ENCODE data around the gene RHBDL1.
"Not testable (repeated sequence)": the region's sequence is repeated elsewhere in the genome, so short reads cannot be mapped to it uniquely, and the experiment has no call there.

Gene RHBDL1

GRCh38 chr16:705431-706188 lies 30.1 kb downstream of the RHBDL1 start, which contains the start of gene FBXL16:
TSS of gene FBXL16 (minus strand) at chr16:705801. CDS start at chr16:697405, 8,396 bp downstream.
- H3K4me3 Mint-ChIP-seq: no peak within 1 kb of the TSS
- no peaks in the 10 kb centered on the region for H3K36me3 Mint-ChIP-seq (ENCODE audit: low read depth)
- DNase-seq: no peak
- H3K4me1 Mint-ChIP-seq: peaks cover 2% of the 10 kb centered on the region
- H3K9me3 Mint-ChIP-seq: no peaks in the 10 kb centered on the region
- peaks cover 52% of the 10 kb centered on the region for H3K27me3 Mint-ChIP-seq
- no peak for ATAC-seq
- no peak within 1 kb of the TSS for H3K27ac Mint-ChIP-seq

- Mint-ChIP-seq H3K36me3 (ENCODE audit: low read depth) (no peaks in the 10 kb centered on the region), H3K27me3 (peaks cover 53% of the 10 kb centered on the region), H3K4me1 (peaks cover 2% of the 10 kb centered on the region), H3K9me3 (no peaks in the 10 kb centered on the region), H3K27ac (no peak overlapping the region), H3K4me3 (no peak overlapping the region)
- ATAC-seq: no peak
- DNase-seq: no peak
Observed at GRCh38 chr16:706189-707061, 31.0 kb downstream of the RHBDL1 start.

- Mint-ChIP-seq H3K9me3 (no peaks in the 10 kb centered on the region), H3K4me1 (peaks cover 2% of the 10 kb centered on the region), H3K4me3 (no peak overlapping the region), H3K27me3 (peaks cover 49% of the 10 kb centered on the region), H3K27ac (no peak overlapping the region), H3K36me3 (ENCODE audit: low read depth) (no peaks in the 10 kb centered on the region)
- DNase-seq: no peak
- ATAC-seq: no peak
Observed at GRCh38 chr16:707062-707538, 31.6 kb downstream of the RHBDL1 start.

GRCh38 chr16:708019-708418 lies 32.5 kb downstream of the RHBDL1 start:
- Mint-ChIP-seq H3K27ac (no peak overlapping the region), H3K9me3 (no peaks in the 10 kb centered on the region), H3K36me3 (ENCODE audit: low read depth) (no peaks in the 10 kb centered on the region), H3K4me3 (no peak overlapping the region), H3K27me3 (peaks cover 48% of the 10 kb centered on the region), H3K4me1 (peaks cover 5% of the 10 kb centered on the region)
- no peak for DNase-seq
- ATAC-seq: no peak

GRCh38 chr16:708959-709358 lies 33.5 kb downstream of the RHBDL1 start:
- Mint-ChIP-seq H3K27ac (no peak overlapping the region), H3K4me3 (no peak overlapping the region), H3K9me3 (no peaks in the 10 kb centered on the region), H3K4me1 (peaks cover 5% of the 10 kb centered on the region), H3K36me3 (ENCODE audit: low read depth) (no peaks in the 10 kb centered on the region), H3K27me3 (peaks cover 50% of the 10 kb centered on the region)
- ATAC-seq (no peak), DNase-seq (no peak)

- Mint-ChIP-seq H3K4me1 (peaks cover 5% of the 10 kb centered on the region), H3K27ac (no peak overlapping the region), H3K9me3 (no peaks in the 10 kb centered on the region), H3K4me3 (no peak overlapping the region), H3K36me3 (ENCODE audit: low read depth) (no peaks in the 10 kb centered on the region), H3K27me3 (peaks cover 50% of the 10 kb centered on the region)
- ATAC-seq (no peak), DNase-seq (no peak)
Observed at GRCh38 chr16:709566-710499, 34.4 kb downstream of the RHBDL1 start.

GRCh38 chr16:710500-711075 lies 35.1 kb downstream of the RHBDL1 start:
- DNase-seq (no peak), ATAC-seq (no peak)
- Mint-ChIP-seq H3K27ac (no peak overlapping the region), H3K9me3 (no peaks in the 10 kb centered on the region), H3K36me3 (ENCODE audit: low read depth) (no peaks in the 10 kb centered on the region), H3K4me1 (peaks cover 5% of the 10 kb centered on the region), H3K4me3 (no peak overlapping the region), H3K27me3 (peaks cover 50% of the 10 kb centered on the region)

GRCh38 chr16:711084-711483 lies 35.6 kb downstream of the RHBDL1 start:
- Mint-ChIP-seq H3K27me3 (peaks cover 50% of the 10 kb centered on the region), H3K9me3 (no peaks in the 10 kb centered on the region), H3K27ac (no peak overlapping the region), H3K4me3 (no peak overlapping the region), H3K4me1 (peaks cover 5% of the 10 kb centered on the region), H3K36me3 (ENCODE audit: low read depth) (no peaks in the 10 kb centered on the region)
- no peak for ATAC-seq
- no peak for DNase-seq

GRCh38 chr16:711548-712320 lies 36.3 kb downstream of the RHBDL1 start:
- H3K27me3 Mint-ChIP-seq: peaks cover 43% of the 10 kb centered on the region
- H3K4me1 Mint-ChIP-seq: peaks cover 6% of the 10 kb centered on the region
- H3K36me3 Mint-ChIP-seq (ENCODE audit: low read depth): no peaks in the 10 kb centered on the region
- H3K9me3 Mint-ChIP-seq: no peaks in the 10 kb centered on the region
- no peak overlapping the region for H3K27ac Mint-ChIP-seq
- H3K4me3 Mint-ChIP-seq: no peak overlapping the region
- ATAC-seq: peak; percentile 58
- DNase-seq: peak; percentile 89

GRCh38 chr16:712740-713250 lies 37.3 kb downstream of the RHBDL1 start:
- DNase-seq: peak; percentile 73
- not testable (repeated sequence) for H3K4me1 Mint-ChIP-seq; ATAC-seq; H3K4me3 Mint-ChIP-seq; H3K27ac Mint-ChIP-seq; H3K9me3 Mint-ChIP-seq; H3K36me3 Mint-ChIP-seq (ENCODE audit: low read depth)
- peaks cover 35% of the 10 kb centered on the region for H3K27me3 Mint-ChIP-seq

- H3K27me3 Mint-ChIP-seq: peaks cover 24% of the 10 kb centered on the region
- no peak overlapping the region for H3K4me3 Mint-ChIP-seq
- H3K27ac Mint-ChIP-seq: no peak overlapping the region
Observed at GRCh38 chr16:714079-714478, 38.6 kb downstream of the RHBDL1 start.

GRCh38 chr16:714558-715476 lies 39.3 kb downstream of the RHBDL1 start, which contains the start of gene METRN:
TSS of gene METRN (plus strand) at chr16:715118. CDS start at chr16:715290, 172 bp downstream.
- Mint-ChIP-seq H3K4me3 (peak within 1 kb of the TSS; percentile 61), H3K27ac (no peak within 1 kb of the TSS), H3K9me3 (no peaks in the 10 kb centered on the region), H3K4me1 (peaks cover 18% of the 10 kb centered on the region), H3K36me3 (ENCODE audit: low read depth) (no peaks in the 10 kb centered on the region), H3K27me3 (peaks cover 19% of the 10 kb centered on the region)
- DNase-seq: peak; percentile 95
- peak; percentile 77 for ATAC-seq

More at GRCh38 chr16:714079-714478, 38.6 kb downstream of the RHBDL1 start:
- H3K4me1 Mint-ChIP-seq: peaks cover 11% of the 10 kb centered on the region
- no peaks in the 10 kb centered on the region for H3K9me3 Mint-ChIP-seq
- DNase-seq (no peak), ATAC-seq (no peak)
- H3K36me3 Mint-ChIP-seq (ENCODE audit: low read depth): no peaks in the 10 kb centered on the region
